Erythroblast (primary cell): Measurements from ENCODE around the gene ASCC1.

Experiments
- GATA1 ChIP-seq: IDR thresholded peaks from 2 replicates; pipeline ENCODE4 v1.6.1; 2011; ENCODE audit warnings: low read depth, mild to moderate bottlenecking, control low read depth, low read length, moderate library complexity
- POLR2A ChIP-seq: IDR thresholded peaks from 2 replicates; pipeline ENCODE4 v1.6.1; 2011; ENCODE audit warnings: mild to moderate bottlenecking, low read length

GRCh38 chr10:72087969-72088888 is 127.8 kb downstream of the ASCC1 start, which contains the start of gene SPOCK2:
- no peak for TF ChIP-seq POLR2A
- no peak for TF ChIP-seq GATA1
